Astrocyte of the cerebellum (primary cell): Measurements from ENCODE around the gene SMIM20.

Experiments
- DNase-seq: peaks from one replicate; pipeline ENCODE4 v3.0.0-alpha.2; 2011; ENCODE audit warnings: low read depth
- H3K4me3 ChIP-seq: 2 replicates; pipeline ENCODE4 v1.5.1; 2011; ENCODE audit warnings: mild to moderate bottlenecking, low read depth, low read length, moderate library complexity
- in situ Hi-C: cut with HindIII; loops from 2 replicates; pipeline ENCODE4 v1.10.0; 2017; ENCODE audit warnings: low sequenced_read_pairs
- TF ChIP-seq, protein P1 (sequence below): IDR thresholded peaks from 2 replicates; pipeline ENCODE4 v1.5.1; 2012; ENCODE audit warnings: low read length, low read depth, moderate library complexity, mild to moderate bottlenecking; ENCODE audit errors: missing control alignments

Gene SMIM20

DNA sequence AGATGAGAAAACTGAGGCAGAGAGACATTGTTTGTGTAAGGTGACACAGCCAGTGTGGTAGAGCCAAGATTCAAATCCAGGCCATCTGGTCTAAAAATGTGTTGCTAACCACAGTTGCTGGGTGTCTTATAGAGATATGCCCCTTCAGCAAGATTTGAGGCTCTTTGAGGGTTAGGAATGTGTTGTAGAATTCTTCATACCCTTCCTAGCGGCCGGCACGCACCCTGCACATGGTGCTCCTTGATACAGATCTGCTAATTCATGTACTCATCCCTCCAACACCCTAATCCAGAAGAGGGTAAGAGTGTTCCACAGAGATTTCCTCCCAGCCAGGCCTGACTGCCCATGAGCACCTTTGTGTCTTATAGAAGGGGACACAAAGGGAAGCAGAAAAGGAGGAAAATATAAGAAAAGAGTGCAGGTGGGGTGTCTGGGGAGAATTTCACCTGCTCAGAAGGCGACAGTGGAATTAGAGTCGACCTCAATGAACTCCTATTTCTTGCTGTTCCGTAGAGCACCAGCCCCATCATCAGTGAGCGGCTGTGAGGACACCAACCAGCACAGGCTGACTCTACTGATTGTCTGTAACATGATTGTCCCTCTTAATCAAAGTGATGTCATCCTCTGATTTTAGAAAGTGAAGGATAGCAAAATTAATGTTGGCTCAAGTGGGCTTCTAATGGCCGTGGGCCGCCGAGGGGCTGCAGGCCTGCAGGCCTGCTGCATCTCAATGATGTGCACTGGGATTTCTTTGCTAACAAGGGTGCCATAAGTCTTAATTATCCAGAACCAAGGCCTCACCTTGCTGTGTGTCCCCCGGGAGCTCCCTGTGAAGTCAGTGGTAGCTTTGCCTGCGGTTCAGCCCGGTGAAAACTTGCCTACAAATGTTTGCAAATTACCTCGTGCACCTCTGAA, 24.2 kb upstream of the SMIM20 start:
- in situ Hi-C loops: no loop called here
- TF ChIP-seq, protein P1, sequence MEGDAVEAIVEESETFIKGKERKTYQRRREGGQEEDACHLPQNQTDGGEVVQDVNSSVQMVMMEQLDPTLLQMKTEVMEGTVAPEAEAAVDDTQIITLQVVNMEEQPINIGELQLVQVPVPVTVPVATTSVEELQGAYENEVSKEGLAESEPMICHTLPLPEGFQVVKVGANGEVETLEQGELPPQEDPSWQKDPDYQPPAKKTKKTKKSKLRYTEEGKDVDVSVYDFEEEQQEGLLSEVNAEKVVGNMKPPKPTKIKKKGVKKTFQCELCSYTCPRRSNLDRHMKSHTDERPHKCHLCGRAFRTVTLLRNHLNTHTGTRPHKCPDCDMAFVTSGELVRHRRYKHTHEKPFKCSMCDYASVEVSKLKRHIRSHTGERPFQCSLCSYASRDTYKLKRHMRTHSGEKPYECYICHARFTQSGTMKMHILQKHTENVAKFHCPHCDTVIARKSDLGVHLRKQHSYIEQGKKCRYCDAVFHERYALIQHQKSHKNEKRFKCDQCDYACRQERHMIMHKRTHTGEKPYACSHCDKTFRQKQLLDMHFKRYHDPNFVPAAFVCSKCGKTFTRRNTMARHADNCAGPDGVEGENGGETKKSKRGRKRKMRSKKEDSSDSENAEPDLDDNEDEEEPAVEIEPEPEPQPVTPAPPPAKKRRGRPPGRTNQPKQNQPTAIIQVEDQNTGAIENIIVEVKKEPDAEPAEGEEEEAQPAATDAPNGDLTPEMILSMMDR: no peak

DNA sequence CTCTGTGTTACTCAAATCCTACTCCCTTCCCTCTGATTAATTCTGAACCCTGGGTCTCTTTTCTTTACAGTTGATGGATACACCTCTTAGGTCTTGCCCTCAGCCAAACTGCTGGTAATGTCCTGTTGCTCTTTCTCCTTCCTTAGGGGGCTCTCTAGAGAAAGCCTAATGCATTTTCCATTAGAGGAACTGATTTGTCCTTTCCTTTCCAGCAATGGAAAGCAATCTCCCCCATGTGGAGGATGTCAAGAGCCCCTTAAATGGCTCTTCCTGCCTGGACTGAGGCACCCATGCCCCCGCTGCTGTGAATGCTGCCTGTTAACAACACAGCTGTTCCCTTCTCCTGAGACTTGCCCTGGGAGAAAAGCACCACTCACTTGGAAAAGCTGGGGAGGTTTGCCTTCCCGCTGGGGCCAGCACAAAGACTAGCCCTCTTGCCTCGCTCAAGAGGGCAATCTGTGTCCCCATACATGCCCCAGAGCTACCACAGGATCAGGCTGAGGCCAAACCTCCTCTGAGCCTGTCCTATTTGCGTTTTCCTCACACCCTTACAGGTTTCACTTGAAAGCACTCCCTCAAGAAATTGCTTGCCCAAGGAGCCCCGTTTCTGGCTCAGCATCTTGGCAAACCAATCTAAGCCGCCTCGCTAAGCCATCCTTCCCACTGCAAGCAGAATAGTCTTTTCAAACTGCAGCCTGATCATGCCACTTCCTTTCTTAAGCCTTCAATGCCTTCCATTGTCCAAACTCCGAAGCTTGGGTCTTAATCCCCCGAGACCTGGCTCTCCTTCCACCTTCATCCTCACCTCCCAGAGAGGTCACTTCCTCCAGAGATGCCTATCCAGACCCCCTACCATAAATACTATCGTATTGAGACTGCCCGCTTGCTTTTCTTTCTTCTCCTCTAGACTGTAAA, 23.2 kb upstream of the SMIM20 start:
- TF ChIP-seq, protein P1: peak; percentile 10
- H3K4me3 ChIP-seq: no peak overlapping the region
- in situ Hi-C loops: no loop called here
- no peak for DNase-seq

More for the DNA sequence above, 24.2 kb upstream of the SMIM20 start:
- no peak overlapping the region for H3K4me3 ChIP-seq
- DNase-seq: no peak

DNA sequence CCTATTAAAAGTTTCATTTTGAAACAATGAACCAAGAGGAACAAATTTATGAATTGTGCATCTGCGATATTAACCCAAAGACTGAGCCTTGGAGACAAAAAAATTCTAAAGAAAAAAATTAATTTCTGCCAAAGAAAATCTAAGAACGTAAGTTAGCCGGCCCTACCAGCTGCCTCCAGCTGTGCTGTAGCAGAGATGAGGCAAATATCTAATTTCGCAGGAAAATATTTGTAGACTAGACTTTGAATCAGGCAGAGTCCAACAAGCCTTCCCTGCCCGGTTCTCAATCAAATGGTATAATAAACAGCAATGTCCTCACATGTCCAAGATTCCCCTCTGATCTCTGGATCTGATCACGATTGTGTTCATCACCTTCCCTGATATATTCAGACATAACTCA, 21.2 kb upstream of the SMIM20 start:
- TF ChIP-seq, protein P1: no peak
- in situ Hi-C loops: no loop called here
- DNase-seq: no peak
- no peak overlapping the region for H3K4me3 ChIP-seq

DNA sequence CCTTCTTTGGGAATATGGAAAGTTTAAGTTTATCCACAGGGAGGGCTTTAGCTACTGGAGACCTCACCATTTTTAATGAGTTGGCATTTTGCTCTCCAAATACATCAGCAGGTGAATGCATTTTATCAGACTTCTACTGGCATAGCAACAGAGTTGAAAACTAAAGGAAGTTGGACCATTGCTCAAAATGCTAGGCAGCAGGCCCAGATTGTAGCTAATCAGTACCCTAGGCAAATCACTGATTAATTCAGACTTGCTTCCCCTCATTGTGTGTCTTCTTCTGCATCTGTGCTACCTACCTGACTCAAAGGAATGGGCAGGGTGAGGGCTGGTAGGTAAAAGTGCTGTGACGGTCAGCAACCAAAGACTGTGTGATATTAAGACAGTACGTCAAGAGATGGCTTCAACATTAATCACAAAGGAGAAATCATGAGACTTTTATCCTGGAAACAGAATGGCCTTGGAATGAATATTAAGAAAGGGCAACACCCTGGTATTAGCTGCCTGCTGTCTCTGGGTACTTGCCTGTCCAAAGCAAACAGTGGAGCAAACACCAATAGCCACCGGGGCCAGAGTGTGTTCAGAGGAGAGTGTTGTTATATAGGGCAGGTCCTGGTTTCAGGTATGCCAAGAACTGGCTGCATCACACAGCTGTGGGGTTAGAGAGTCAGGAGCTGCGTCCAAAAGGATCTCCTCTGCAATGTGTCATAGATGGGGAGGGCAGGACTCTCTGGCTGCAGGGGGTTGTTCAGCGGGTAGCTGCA, 17.1 kb upstream of the SMIM20 start:
- no peak overlapping the region for H3K4me3 ChIP-seq
- TF ChIP-seq, protein P1: no peak
- in situ Hi-C loops: no loop called here
- DNase-seq: no peak

DNA sequence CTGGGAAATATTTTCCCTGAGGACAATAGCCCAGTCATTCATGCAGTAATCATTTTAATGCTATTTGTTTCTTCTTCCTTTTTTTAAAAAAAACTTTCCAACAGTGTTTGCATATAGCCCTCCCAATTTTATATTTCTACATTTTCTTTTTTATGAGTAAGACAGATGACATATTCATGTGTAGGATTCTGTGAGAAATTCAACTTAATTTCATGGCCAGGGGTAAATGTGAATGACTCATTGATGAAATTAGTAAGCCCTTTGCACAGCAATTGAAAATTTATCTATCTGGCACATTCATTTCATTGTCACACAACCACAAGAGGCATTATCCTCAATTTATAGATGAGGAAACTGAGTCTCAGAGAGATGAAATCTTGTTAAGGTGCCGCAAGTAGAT, 13.7 kb upstream of the SMIM20 start:
- TF ChIP-seq, protein P1: no peak
- in situ Hi-C loops: no loop called here
- no peak overlapping the region for H3K4me3 ChIP-seq
- no peak for DNase-seq

DNA sequence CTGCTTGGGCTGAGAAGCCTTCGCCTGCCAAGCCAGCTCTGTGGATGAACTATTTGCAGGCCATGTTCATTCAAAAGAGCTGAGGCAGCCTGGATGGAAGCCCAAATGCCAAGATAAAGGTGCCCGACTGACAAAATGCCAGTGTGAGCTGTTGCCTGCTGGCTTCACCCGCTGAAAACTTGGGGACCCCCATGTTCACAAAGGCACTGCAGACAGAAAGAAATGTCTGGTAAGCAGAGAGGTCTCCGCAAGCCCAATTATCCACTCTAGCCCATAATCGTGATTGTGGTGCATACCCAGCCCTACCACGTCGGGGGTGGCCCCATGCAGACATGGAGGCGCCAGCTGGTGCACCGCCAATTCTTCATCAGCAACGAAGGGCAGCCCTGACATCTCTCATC, 13.0 kb upstream of the SMIM20 start:
- DNase-seq: no peak
- in situ Hi-C loops: no loop called here
- TF ChIP-seq, protein P1: no peak
- H3K4me3 ChIP-seq: no peak overlapping the region
